ENCODE data around the gene CDKAL1. TPM values are rescaled to one million over a fixed set of nuclear protein-coding genes. Genes with fewer than 3 reads are reported as not detected.

Gene CDKAL1
- total and polyA plus RNA-seq, 2 donors (not counting 3 experiments of a cell fraction or from before 2014, with no cell fraction given): 6.1 to 20.5 TPM

GRCh38 chr6:21132446-21132845, 598.2 kb downstream of the CDKAL1 start:
- Histone ChIP-seq H3K4me2 (ENCODE audit: insufficient read depth, low read length) (no peak overlapping the region), H3K27ac (ENCODE audit: insufficient read depth, low read depth, low read length) (no peak overlapping the region), H3K4me3 (replicated peaks in 1 of 3; ENCODE audit: insufficient read depth in 1 of 3, low read depth in 1 of 3, low read length in 3 of 3) (no peak overlapping the region), H3K36me3 (ENCODE audit: control insufficient read depth in 2 of 2, extremely low read depth in 1 of 2, insufficient read depth in 2 of 2, low read length in 2 of 2) (no peaks in the 10 kb centered on the region), H2AFZ (ENCODE audit: low read depth, low read length) (no peak overlapping the region), H3K9me1 (replicated peaks; ENCODE audit: control insufficient read depth, extremely low read depth, insufficient read depth, low read length) (no peaks in the 10 kb centered on the region), H4K20me1 (replicated peaks; ENCODE audit: control insufficient read depth, extremely low read depth, insufficient read depth, low read length) (no peaks in the 10 kb centered on the region), H3K9me3 (replicated peaks; ENCODE audit: control insufficient read depth, insufficient read depth, low read length) (no peaks in the 10 kb centered on the region), H3K27me3 (ENCODE audit: control insufficient read depth in 2 of 2, insufficient read depth in 2 of 2, low read length in 2 of 2) (no peaks in the 10 kb centered on the region), H3K79me2 (ENCODE audit: control insufficient read depth, insufficient read depth, low read length) (no peaks in the 10 kb centered on the region), H3K4me1 (ENCODE audit: control insufficient read depth, extremely low read depth, insufficient read depth, low read length) (peaks cover 8% of the 10 kb centered on the region), H3K9ac (replicated peaks; ENCODE audit: extremely low read depth, insufficient read depth, low read length) (no peak overlapping the region)
- CTCF ChIA-PET: interaction anchor here (0.8 kb wide), 1 partner anchor 72 kb away, joined by 3 read pairs; no protein-coding TSS in a partner anchor
- TF ChIP-seq POLR2A (IDR thresholded peaks at IDR 0.05; ENCODE audit: low read depth, low read length) (no peak), EZH2 (IDR thresholded peaks at IDR 0.05; ENCODE audit: borderline replicate concordance, low read depth, low read length, severe bottlenecking) (no peak), JUN (IDR thresholded peaks at IDR 0.05; ENCODE audit: borderline replicate concordance, insufficient read depth, insufficient read length, low read depth) (no peak), CTCF (IDR thresholded peaks at IDR 0.05; ENCODE audit: extremely low read depth in 1 of 2, insufficient read depth in 1 of 2, low read depth in 1 of 2, low read length in 2 of 2) (no peak), POLR2AphosphoS5 (IDR thresholded peaks at IDR 0.05; ENCODE audit: insufficient read depth, low read depth, low read length) (no peak), GATA2 (IDR thresholded peaks at IDR 0.05; ENCODE audit: insufficient read depth, insufficient read length, low read depth, low read length) (no peak), MYC (IDR thresholded peaks at IDR 0.05; ENCODE audit: low read depth, low read length) (no peak), FOS (IDR thresholded peaks at IDR 0.05; ENCODE audit: borderline replicate concordance, insufficient read depth, low read length) (no peak), MAX (IDR thresholded peaks at IDR 0.05; ENCODE audit: insufficient read depth, insufficient read length) (no peak)
- dilution Hi-C loops (cut with MboI; ENCODE audit: extremely low pct_ligation_motif_present, low sequenced_read_pairs): no loop called here
- intact Hi-C loops (cut with micrococcal nuclease): no loop called here
- DNase-seq (ENCODE audit: low read depth, low spot score) (no peak), FAIRE-seq (no peak)
- no TSS peak for BruUV-seq (replicated peaks)
- POLR2A ChIA-PET: no interaction called here
